IPS-15b (cell line): ENCODE data around the gene CLSTN3.

Experiments
- H3K27me3 ChIP-seq: one replicate; pipeline ENCODE4 v1.6.1; 2013; ENCODE audit warnings: low read length; ENCODE audit not compliant: control insufficient read depth, insufficient read depth
- H3K36me3 ChIP-seq: one replicate; pipeline ENCODE4 v1.6.1; 2013; ENCODE audit warnings: low read length; ENCODE audit not compliant: control insufficient read depth, insufficient read depth
- H3K4me1 ChIP-seq: one replicate; pipeline ENCODE4 v1.6.1; 2013; ENCODE audit warnings: mild to moderate bottlenecking, low read length; ENCODE audit not compliant: control insufficient read depth, insufficient read depth
- H3K4me3 ChIP-seq: one replicate; pipeline ENCODE4 v1.5.1; 2013; ENCODE audit warnings: low read depth, low read length
- H3K9ac ChIP-seq: one replicate; pipeline ENCODE4 v1.6.1; 2013; ENCODE audit warnings: low read depth, mild to moderate bottlenecking, low read length
- H3K9me3 ChIP-seq: one replicate; pipeline ENCODE4 v1.6.1; 2013; ENCODE audit warnings: mild to moderate bottlenecking, low read length; ENCODE audit not compliant: control insufficient read depth, insufficient read depth

The CLSTN3 gene

DNA sequence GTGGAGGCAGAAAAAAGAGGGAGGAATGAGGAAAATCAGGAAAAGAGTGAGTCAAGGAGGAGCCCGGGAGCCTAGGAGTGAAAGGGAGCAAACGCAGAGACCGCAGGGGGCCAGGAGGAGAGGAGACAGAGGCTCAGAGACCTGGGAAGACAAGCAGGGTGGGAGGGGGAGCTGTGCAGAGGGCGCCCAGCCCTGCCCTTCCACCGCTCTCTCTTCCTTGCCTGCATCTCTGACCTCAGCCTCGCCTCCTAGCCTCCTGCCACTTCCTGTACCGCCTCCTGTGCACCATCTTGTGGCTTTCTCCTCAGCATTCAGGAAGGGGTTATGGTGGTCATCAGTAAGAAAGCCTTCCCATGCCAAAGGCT lies 1.3 kb downstream of the CLSTN3 start:
- H3K9me3 ChIP-seq: no peaks in the 10 kb centered on the region
- no peak overlapping the region for H3K9ac ChIP-seq
- peaks cover 13% of the 10 kb centered on the region for H3K4me1 ChIP-seq
- H3K36me3 ChIP-seq: peaks cover 13% of the 10 kb centered on the region
- peak overlapping the region; percentile 88 for H3K4me3 ChIP-seq
- peaks cover 11% of the 10 kb centered on the region for H3K27me3 ChIP-seq

GRCh38 chr12:7134396-7135166 lies 4.4 kb downstream of the CLSTN3 start:
- peaks cover 4% of the 10 kb centered on the region for H3K27me3 ChIP-seq
- H3K4me3 ChIP-seq: no peak overlapping the region
- no peak overlapping the region for H3K9ac ChIP-seq
- no peaks in the 10 kb centered on the region for H3K9me3 ChIP-seq
- peaks cover 19% of the 10 kb centered on the region for H3K36me3 ChIP-seq
- H3K4me1 ChIP-seq: peaks cover 4% of the 10 kb centered on the region

GRCh38 chr12:7136071-7136470 lies 5.9 kb downstream of the CLSTN3 start:
- Histone ChIP-seq H3K9me3 (no peaks in the 10 kb centered on the region), H3K4me3 (no peak overlapping the region), H3K4me1 (peaks cover 4% of the 10 kb centered on the region), H3K9ac (no peak overlapping the region), H3K36me3 (peaks cover 19% of the 10 kb centered on the region), H3K27me3 (no peaks in the 10 kb centered on the region)

DNA sequence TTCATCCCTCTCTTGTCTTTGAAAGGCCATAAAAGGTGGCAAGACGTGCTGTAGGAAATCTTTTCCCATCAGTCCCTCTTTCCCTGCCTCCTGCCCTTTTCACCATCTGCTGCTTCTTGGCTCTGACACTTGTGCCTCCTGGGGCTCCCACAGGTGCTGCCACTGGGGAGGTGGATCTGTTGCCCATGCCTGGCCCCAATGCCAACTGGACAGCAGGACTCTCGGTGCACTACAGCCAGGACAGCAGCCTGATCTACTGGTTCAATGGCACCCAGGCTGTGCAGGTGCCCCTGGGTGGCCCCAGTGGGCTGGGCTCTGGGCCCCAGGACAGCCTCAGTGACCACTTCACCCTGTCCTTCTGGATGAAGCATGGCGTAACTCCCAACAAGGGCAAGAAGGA lies 6.5 kb downstream of the CLSTN3 start:
- Histone ChIP-seq H3K9ac (no peak overlapping the region), H3K4me1 (peaks cover 2% of the 10 kb centered on the region), H3K9me3 (no peaks in the 10 kb centered on the region), H3K27me3 (no peaks in the 10 kb centered on the region), H3K36me3 (peaks cover 19% of the 10 kb centered on the region), H3K4me3 (no peak overlapping the region)

- Histone ChIP-seq H3K9ac (no peak overlapping the region), H3K27me3 (no peaks in the 10 kb centered on the region), H3K4me3 (no peak overlapping the region), H3K36me3 (peaks cover 19% of the 10 kb centered on the region), H3K9me3 (no peaks in the 10 kb centered on the region), H3K4me1 (no peaks in the 10 kb centered on the region)
Measured at GRCh38 chr12:7137908-7138307, 7.7 kb downstream of the CLSTN3 start.

GRCh38 chr12:7139200-7139599 lies 9.0 kb downstream of the CLSTN3 start:
- Histone ChIP-seq H3K4me1 (no peaks in the 10 kb centered on the region), H3K27me3 (no peaks in the 10 kb centered on the region), H3K9ac (no peak overlapping the region), H3K36me3 (peaks cover 19% of the 10 kb centered on the region), H3K4me3 (no peak overlapping the region), H3K9me3 (no peaks in the 10 kb centered on the region)

GRCh38 chr12:7141351-7142005 lies 11.3 kb downstream of the CLSTN3 start:
- Histone ChIP-seq H3K9me3 (no peaks in the 10 kb centered on the region), H3K9ac (no peak overlapping the region), H3K36me3 (peaks cover 10% of the 10 kb centered on the region), H3K4me1 (no peaks in the 10 kb centered on the region), H3K4me3 (no peak overlapping the region), H3K27me3 (no peaks in the 10 kb centered on the region)

DNA sequence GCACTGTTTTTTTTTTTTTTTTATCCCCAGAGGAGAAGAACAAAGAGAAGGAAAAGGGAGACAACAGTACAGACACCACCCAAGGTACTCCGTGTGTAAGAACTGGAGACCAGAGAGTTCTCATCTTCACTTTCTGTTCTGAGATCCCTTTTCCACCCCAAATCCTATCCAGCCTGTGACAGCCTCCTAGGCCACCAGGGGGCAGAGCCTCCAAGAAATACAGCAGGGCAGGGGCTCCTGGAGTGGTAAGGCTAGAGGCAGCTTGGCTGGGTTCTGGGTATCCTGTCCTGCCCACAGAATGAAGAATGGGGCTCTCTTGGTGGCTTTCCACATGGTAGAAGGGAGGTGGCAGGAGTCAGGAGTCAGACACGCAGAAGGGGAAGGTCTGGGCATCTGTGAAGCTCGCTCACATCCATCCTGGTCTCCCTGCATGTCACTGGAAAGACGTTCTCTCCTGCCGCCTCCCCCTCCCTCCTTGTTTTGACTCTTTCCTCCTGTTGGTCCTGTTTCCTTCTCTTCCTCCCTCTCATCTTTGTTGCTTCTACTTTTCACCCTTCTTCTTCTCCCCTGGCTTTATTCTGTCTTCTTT lies 12.0 kb downstream of the CLSTN3 start:
- Histone ChIP-seq H3K9ac (no peak overlapping the region), H3K36me3 (peaks cover 4% of the 10 kb centered on the region), H3K9me3 (no peaks in the 10 kb centered on the region), H3K4me3 (no peak overlapping the region), H3K27me3 (no peaks in the 10 kb centered on the region), H3K4me1 (no peaks in the 10 kb centered on the region)

DNA sequence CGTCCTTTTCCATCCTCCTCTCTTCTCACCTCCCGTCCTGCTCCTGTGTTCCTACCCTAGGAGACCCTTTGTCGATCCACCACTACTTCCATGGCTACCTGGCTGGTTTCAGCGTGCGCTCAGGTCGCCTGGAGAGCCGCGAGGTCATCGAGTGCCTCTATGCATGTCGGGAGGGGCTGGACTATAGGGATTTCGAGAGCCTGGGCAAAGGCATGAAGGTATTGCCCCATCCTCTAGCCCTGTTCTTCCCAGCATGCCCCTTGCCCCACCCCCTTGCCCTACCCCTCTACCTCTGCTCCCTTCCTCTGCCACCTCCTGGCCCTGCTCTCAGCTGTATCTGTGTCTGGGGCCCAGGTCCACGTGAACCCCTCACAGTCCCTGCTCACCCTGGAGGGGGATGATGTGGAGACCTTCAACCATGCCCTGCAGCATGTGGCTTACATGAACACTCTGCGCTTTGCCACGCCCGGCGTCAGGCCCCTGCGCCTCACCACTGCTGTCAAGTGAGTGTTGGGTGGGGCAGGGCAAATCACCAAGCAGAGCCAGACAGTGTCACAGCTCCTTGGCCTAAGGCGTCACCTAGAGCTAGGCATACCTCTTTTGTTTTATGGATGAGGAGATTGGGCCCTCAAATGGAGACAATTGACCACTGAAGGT lies 12.8 kb downstream of the CLSTN3 start:
- Histone ChIP-seq H3K4me3 (no peak overlapping the region), H3K36me3 (peaks cover 4% of the 10 kb centered on the region), H3K9me3 (no peaks in the 10 kb centered on the region)

GRCh38 chr12:7143564-7143963 lies 13.4 kb downstream of the CLSTN3 start:
- peaks cover 4% of the 10 kb centered on the region for H3K36me3 ChIP-seq
- no peaks in the 10 kb centered on the region for H3K27me3 ChIP-seq
- H3K9me3 ChIP-seq: no peaks in the 10 kb centered on the region
- H3K4me1 ChIP-seq: no peaks in the 10 kb centered on the region
- H3K9ac ChIP-seq: no peak overlapping the region
- no peak overlapping the region for H3K4me3 ChIP-seq

More for the DNA sequence above, 12.8 kb downstream of the CLSTN3 start:
- Histone ChIP-seq H3K9ac (no peak overlapping the region), H3K27me3 (no peaks in the 10 kb centered on the region), H3K4me1 (no peaks in the 10 kb centered on the region)

GRCh38 chr12:7144414-7145120 lies 14.4 kb downstream of the CLSTN3 start:
- H3K9me3 ChIP-seq: no peaks in the 10 kb centered on the region
- H3K4me3 ChIP-seq: no peak overlapping the region
- H3K4me1 ChIP-seq: no peaks in the 10 kb centered on the region
- H3K9ac ChIP-seq: no peak overlapping the region
- H3K36me3 ChIP-seq: peaks cover 6% of the 10 kb centered on the region
- no peaks in the 10 kb centered on the region for H3K27me3 ChIP-seq
